ENCODE results near the gene MARCO.

The MARCO gene

GRCh38 chr2:118903029-118903351, 39.0 kb upstream of the MARCO start:
- H3K27me3 ChIP-seq (ENCODE audit: insufficient read depth, low read length), result no peaks in the 10 kb centered on the region
- no peaks in the 10 kb centered on the region for H3K36me3 ChIP-seq (ENCODE audit: insufficient read depth, low read length)
- no peaks in the 10 kb centered on the region for H3F3A ChIP-seq (ENCODE audit: insufficient read depth, low read length)
- H3K4me1 ChIP-seq (ENCODE audit: insufficient read depth, low read length, severe bottlenecking), result no peaks in the 10 kb centered on the region
- no peaks in the 10 kb centered on the region for H4K20me1 ChIP-seq (ENCODE audit: insufficient read depth, low read length)
- H3K9me2 ChIP-seq (ENCODE audit: low read depth, low read length), result no peaks in the 10 kb centered on the region
- H3K27ac ChIP-seq (ENCODE audit: low read depth, low read length, poor library complexity, severe bottlenecking), result no peak overlapping the region
- H3K4me3 ChIP-seq (ENCODE audit: low read depth, low read length, poor library complexity, severe bottlenecking), result no peak overlapping the region
- H3K79me2 ChIP-seq (ENCODE audit: insufficient read depth, low read length), result no peaks in the 10 kb centered on the region
- TF ChIP-seq, protein P1, sequence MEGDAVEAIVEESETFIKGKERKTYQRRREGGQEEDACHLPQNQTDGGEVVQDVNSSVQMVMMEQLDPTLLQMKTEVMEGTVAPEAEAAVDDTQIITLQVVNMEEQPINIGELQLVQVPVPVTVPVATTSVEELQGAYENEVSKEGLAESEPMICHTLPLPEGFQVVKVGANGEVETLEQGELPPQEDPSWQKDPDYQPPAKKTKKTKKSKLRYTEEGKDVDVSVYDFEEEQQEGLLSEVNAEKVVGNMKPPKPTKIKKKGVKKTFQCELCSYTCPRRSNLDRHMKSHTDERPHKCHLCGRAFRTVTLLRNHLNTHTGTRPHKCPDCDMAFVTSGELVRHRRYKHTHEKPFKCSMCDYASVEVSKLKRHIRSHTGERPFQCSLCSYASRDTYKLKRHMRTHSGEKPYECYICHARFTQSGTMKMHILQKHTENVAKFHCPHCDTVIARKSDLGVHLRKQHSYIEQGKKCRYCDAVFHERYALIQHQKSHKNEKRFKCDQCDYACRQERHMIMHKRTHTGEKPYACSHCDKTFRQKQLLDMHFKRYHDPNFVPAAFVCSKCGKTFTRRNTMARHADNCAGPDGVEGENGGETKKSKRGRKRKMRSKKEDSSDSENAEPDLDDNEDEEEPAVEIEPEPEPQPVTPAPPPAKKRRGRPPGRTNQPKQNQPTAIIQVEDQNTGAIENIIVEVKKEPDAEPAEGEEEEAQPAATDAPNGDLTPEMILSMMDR (IDR thresholded peaks at IDR 0.05; ENCODE audit: low read length), result no peak
- no peak for TF ChIP-seq EZH2 (IDR thresholded peaks at IDR 0.05; ENCODE audit: borderline replicate concordance, low read length)
- H3K9ac ChIP-seq (ENCODE audit: low read length), result no peak overlapping the region
- H3K4me2 ChIP-seq (ENCODE audit: low read length), result no peak overlapping the region
- no peaks in the 10 kb centered on the region for H3K9me3 ChIP-seq (ENCODE audit: low read length)
- no peak overlapping the region for H2AFZ ChIP-seq (ENCODE audit: low read length)

DNA sequence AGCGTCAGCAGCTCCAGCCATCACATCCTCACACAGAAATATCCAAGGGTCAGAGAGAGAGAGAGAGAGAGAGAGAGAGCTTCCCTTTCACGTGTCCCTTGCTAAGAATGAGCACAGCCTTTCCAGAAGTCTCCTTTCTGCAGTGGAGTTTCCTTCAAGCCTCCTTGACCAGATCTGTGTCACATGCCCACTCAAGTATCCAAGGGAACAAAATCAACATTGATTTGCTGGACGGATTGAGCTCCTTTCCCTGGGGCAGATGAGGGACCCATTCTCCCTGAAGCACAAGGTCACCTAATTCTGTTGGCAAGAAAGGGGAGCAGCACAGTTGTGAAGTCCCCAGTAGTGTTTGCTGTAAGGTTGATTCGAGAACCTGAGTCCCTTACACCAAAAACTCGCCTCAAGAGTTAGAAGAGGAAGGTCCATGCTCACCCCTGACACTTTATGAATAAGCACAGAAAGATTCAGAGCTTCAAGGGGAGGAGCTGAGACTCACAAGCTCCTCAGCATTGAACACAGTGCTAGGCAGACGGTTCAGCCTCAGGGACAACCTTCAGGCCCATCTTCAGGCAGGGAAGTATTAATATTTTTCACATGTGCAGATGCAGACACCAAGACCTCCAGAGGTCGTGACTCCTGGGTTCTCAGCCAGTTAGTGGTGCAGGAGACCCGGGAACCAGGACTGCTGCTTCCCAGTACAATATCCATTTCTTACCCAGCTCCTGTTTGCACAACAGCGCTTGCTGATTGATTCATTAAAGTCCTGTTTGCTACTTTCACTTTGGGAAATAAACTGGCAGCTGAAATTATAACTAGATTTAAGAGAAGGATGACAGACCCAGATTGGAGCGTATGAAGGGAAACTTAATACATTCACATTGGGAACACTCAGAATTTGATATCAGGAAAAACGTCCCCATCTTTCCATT, 38.2 kb upstream of the MARCO start:
- TF ChIP-seq EZH2 (IDR thresholded peaks at IDR 0.05; ENCODE audit: borderline replicate concordance, low read length), result no peak
- no peak overlapping the region for H3K27ac ChIP-seq (ENCODE audit: low read depth, low read length, poor library complexity, severe bottlenecking)
- no peak overlapping the region for H2AFZ ChIP-seq (ENCODE audit: low read length)
- no peak overlapping the region for H3K4me3 ChIP-seq (ENCODE audit: low read depth, low read length, poor library complexity, severe bottlenecking)
- no peaks in the 10 kb centered on the region for H3F3A ChIP-seq (ENCODE audit: insufficient read depth, low read length)
- no peaks in the 10 kb centered on the region for H3K9me2 ChIP-seq (ENCODE audit: low read depth, low read length)
- H3K27me3 ChIP-seq (ENCODE audit: insufficient read depth, low read length), result no peaks in the 10 kb centered on the region
- no peak overlapping the region for H3K4me2 ChIP-seq (ENCODE audit: low read length)
- H3K9ac ChIP-seq (ENCODE audit: low read length), result no peak overlapping the region
- H3K36me3 ChIP-seq (ENCODE audit: insufficient read depth, low read length), result no peaks in the 10 kb centered on the region
- H3K4me1 ChIP-seq (ENCODE audit: insufficient read depth, low read length, severe bottlenecking), result no peaks in the 10 kb centered on the region
- no peaks in the 10 kb centered on the region for H3K9me3 ChIP-seq (ENCODE audit: low read length)
- H4K20me1 ChIP-seq (ENCODE audit: insufficient read depth, low read length), result no peaks in the 10 kb centered on the region
- no peaks in the 10 kb centered on the region for H3K79me2 ChIP-seq (ENCODE audit: insufficient read depth, low read length)

DNA sequence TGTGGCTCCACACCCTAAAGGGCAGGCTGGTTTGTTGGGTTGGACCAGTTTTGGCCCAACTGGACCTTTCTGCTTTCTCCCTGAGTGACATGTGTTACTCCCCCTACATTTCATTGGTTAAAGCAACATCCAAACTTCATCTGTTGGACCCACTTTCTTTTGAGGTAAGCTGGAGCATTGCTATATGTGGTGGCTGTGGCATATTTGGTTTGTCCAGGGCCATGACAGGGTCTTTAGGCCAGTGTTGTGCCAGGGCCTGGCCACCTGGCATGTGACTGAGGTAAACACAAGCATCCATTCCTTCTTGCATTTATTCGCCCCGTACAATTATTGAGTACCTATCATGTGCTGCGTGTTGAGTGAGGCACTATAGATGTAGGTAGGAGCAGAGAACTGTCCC, 36.8 kb upstream of the MARCO start:
- no peak overlapping the region for H3K4me3 ChIP-seq (ENCODE audit: low read depth, low read length, poor library complexity, severe bottlenecking)
- no peak overlapping the region for H3K4me2 ChIP-seq (ENCODE audit: low read length)
- H3K9me2 ChIP-seq (ENCODE audit: low read depth, low read length), result no peaks in the 10 kb centered on the region
- H3K79me2 ChIP-seq (ENCODE audit: insufficient read depth, low read length), result no peaks in the 10 kb centered on the region
- no peaks in the 10 kb centered on the region for H3K9me3 ChIP-seq (ENCODE audit: low read length)
- no peaks in the 10 kb centered on the region for H3F3A ChIP-seq (ENCODE audit: insufficient read depth, low read length)
- no peaks in the 10 kb centered on the region for H4K20me1 ChIP-seq (ENCODE audit: insufficient read depth, low read length)
- H3K9ac ChIP-seq (ENCODE audit: low read length), result no peak overlapping the region
- H3K27me3 ChIP-seq (ENCODE audit: insufficient read depth, low read length), result no peaks in the 10 kb centered on the region; the same call in 1 of the 2 replicates
- H3K4me1 ChIP-seq (ENCODE audit: insufficient read depth, low read length, severe bottlenecking), result no peaks in the 10 kb centered on the region
- no peaks in the 10 kb centered on the region for H3K36me3 ChIP-seq (ENCODE audit: insufficient read depth, low read length)
- H2AFZ ChIP-seq (ENCODE audit: low read length), result no peak overlapping the region
- no peak overlapping the region for H3K27ac ChIP-seq (ENCODE audit: low read depth, low read length, poor library complexity, severe bottlenecking)
- TF ChIP-seq, protein P1 (IDR thresholded peaks at IDR 0.05; ENCODE audit: low read length), result no peak
- TF ChIP-seq EZH2 (IDR thresholded peaks at IDR 0.05; ENCODE audit: borderline replicate concordance, low read length), result no peak

Data from OCI-LY1 (cell line).